ENCODE measurements around the gene IFT52.
A peak's percentile ranks its signal among the peaks of the same experiment; 100 is the strongest.
"Not testable (repeated sequence)": the region's sequence is repeated elsewhere in the genome, so short reads cannot be mapped to it uniquely, and the experiment has no call there.

The IFT52 gene

GRCh38 chr20:43583133-43583864 lies 7.4 kb upstream of the IFT52 start:
- Mint-ChIP-seq H3K27me3 (peaks cover 17% of the 10 kb centered on the region), H3K9me3 (no peaks in the 10 kb centered on the region), H3K4me1 (no peaks in the 10 kb centered on the region), H3K36me3 (no peaks in the 10 kb centered on the region), H3K4me3 (no peak overlapping the region), H3K27ac (peak overlapping the region; percentile 6)
- DNase-seq = no peak
- CTCF ChIA-PET = interaction anchor here (1.5 kb wide), 1 partner anchor 47 kb away, joined by 3 read pairs; no protein-coding TSS in a partner anchor

DNA sequence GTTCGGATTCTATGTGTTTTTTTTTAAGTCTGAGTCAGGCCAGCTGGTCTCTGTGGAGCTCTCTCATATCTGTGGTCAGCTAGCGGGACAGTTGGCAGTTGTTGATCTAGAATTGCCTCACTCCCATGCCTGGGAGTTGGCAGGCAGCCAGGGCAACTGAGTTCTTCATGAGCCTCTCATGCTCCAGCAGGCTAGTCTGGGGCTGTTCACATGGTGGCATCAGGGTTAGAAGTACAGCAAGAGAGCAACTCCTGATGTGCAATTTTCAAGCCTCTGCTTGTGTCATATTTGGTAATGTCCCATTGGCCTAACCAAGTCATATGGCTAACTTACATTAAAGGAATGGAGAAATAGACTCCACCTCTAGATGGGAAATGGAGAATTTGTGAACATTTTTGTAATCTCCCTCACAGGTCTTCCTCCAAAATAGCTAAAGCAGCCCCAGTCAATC lies 6.7 kb upstream of the IFT52 start:
- H3K27ac Mint-ChIP-seq = no peak overlapping the region
- H3K27me3 Mint-ChIP-seq = peaks cover 19% of the 10 kb centered on the region
- CTCF ChIA-PET = no interaction called here
- no peaks in the 10 kb centered on the region for H3K36me3 Mint-ChIP-seq
- H3K4me1 Mint-ChIP-seq = no peaks in the 10 kb centered on the region
- H3K4me3 Mint-ChIP-seq = no peak overlapping the region
- no peaks in the 10 kb centered on the region for H3K9me3 Mint-ChIP-seq
- no peak for DNase-seq

GRCh38 chr20:43584448-43585136 lies 6.1 kb upstream of the IFT52 start:
- Mint-ChIP-seq H3K4me1 (peaks cover 1% of the 10 kb centered on the region), H3K27me3 (peaks cover 15% of the 10 kb centered on the region), H3K27ac (no peak overlapping the region), H3K4me3 (no peak overlapping the region), H3K9me3 (no peaks in the 10 kb centered on the region), H3K36me3 (no peaks in the 10 kb centered on the region)
- CTCF ChIA-PET = no interaction called here
- no peak for DNase-seq

- Mint-ChIP-seq H3K27me3 (peaks cover 10% of the 10 kb centered on the region), H3K4me3 (no peak overlapping the region), H3K4me1 (peaks cover 20% of the 10 kb centered on the region), H3K36me3 (peaks cover 1% of the 10 kb centered on the region), H3K27ac (no peak overlapping the region), H3K9me3 (no peaks in the 10 kb centered on the region)
- no peak for DNase-seq
- CTCF ChIA-PET = no interaction called here
Measured at GRCh38 chr20:43586641-43587040, 4.1 kb upstream of the IFT52 start.

DNA sequence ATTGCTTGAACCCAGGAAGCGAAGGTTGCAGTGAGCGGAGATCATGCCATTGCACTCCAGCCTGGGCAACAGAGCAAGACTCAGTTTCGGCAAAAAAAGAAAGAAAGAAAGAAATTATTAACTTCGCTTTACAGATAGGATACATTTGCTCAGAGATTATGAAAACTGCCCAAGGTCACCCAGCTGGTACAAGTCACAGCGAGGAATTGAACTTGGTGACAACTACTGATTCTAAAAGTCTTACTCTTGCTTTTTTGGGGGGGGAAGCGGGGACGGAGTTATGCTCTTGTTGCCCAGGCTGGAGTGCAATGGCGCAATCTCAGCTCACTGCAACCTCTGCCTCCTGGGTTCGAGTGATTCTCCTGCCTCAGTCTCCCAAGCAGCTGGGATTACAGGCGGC lies 2.2 kb upstream of the IFT52 start:
- CTCF ChIA-PET, H3K4me3 Mint-ChIP-seq: not testable (repeated sequence)

DNA sequence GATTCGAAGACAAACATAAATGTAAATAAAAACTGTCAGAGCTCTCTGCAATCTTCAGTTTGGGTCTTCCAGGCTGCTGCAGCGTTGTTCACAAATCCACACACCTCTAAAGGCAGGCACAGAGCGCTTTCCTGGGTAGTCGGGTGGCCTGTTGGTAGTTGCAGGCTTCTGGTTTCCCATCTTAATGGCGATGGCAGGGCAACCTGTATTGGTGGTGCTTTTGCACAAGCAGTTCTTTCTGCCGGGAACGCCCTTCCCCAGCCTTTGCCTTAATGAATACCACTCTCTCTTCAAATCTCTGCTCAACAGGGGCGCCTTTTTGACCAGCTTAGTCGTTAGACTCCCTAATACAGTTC lies 723 bp upstream of the IFT52 start:
- H3K36me3 Mint-ChIP-seq = peaks cover 5% of the 10 kb centered on the region
- H3K27me3 Mint-ChIP-seq = peaks cover 10% of the 10 kb centered on the region
- no peaks in the 10 kb centered on the region for H3K9me3 Mint-ChIP-seq
- peak overlapping the region; percentile 77 for H3K4me3 Mint-ChIP-seq
- CTCF ChIA-PET = no interaction called here
- H3K4me1 Mint-ChIP-seq = peaks cover 22% of the 10 kb centered on the region
- DNase-seq = peak; percentile 37
- peak overlapping the region; percentile 91 for H3K27ac Mint-ChIP-seq

More for the DNA sequence above, 2.2 kb upstream of the IFT52 start:
- DNase-seq, H3K9me3 Mint-ChIP-seq, H3K27ac Mint-ChIP-seq, H3K36me3 Mint-ChIP-seq, H3K27me3 Mint-ChIP-seq: not testable (repeated sequence)
- H3K4me1 Mint-ChIP-seq = peaks cover 22% of the 10 kb centered on the region

DNA sequence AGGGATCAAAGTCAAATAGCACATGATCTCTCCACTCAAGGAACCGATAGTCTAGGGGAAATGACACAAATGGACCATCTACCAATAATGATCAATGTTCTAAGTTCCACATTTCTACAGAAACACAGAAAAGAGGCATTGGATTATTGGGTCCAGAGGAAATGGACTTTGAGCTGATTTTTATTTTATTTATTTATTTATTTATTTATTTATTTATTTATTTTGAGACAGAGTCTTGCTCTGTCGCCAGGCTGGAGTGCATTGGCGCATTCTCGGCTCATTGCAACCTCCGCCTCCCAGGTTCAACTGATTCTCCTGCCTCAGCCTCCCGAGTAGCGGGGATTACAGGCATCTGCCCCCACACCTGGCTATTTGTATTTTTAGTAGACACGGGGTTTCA lies 11.2 kb downstream of the IFT52 start:
- CTCF ChIA-PET, H3K9me3 Mint-ChIP-seq, H3K4me3 Mint-ChIP-seq, DNase-seq, H3K4me1 Mint-ChIP-seq, H3K27ac Mint-ChIP-seq, H3K27me3 Mint-ChIP-seq: not testable (repeated sequence)
- peaks cover 11% of the 10 kb centered on the region for H3K36me3 Mint-ChIP-seq

DNA sequence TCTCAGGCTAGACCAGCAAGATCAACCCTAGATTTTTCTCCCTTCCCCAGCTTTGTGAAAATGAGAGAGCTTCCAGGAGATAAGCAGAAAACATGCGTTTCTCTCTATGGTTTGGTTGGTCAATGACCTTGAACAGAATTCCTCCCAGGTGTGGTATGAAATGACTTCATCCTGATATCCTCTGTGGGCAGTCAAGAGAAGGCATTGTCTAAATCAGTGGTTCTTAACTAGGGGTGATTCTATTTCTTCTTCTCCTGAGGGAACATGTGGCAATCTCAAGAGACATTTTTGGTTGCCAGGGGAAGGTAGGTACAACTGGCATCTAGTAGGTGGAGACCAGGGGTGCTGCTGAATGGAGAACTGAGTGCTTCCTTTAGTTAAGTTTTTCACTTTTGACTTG lies 12.4 kb downstream of the IFT52 start:
- Mint-ChIP-seq H3K36me3 (peaks cover 9% of the 10 kb centered on the region), H3K9me3 (no peaks in the 10 kb centered on the region), H3K27ac (no peak overlapping the region), H3K4me3 (no peak overlapping the region), H3K4me1 (no peaks in the 10 kb centered on the region), H3K27me3 (no peaks in the 10 kb centered on the region)
- no peak for DNase-seq
- CTCF ChIA-PET = no interaction called here

GRCh38 chr20:43605715-43606114 lies 15.0 kb downstream of the IFT52 start:
- Mint-ChIP-seq H3K27me3 (no peaks in the 10 kb centered on the region), H3K27ac (no peak overlapping the region), H3K4me1 (no peaks in the 10 kb centered on the region), H3K9me3 (no peaks in the 10 kb centered on the region), H3K4me3 (no peak overlapping the region), H3K36me3 (peaks cover 6% of the 10 kb centered on the region)
- CTCF ChIA-PET = no interaction called here
- DNase-seq = no peak

DNA sequence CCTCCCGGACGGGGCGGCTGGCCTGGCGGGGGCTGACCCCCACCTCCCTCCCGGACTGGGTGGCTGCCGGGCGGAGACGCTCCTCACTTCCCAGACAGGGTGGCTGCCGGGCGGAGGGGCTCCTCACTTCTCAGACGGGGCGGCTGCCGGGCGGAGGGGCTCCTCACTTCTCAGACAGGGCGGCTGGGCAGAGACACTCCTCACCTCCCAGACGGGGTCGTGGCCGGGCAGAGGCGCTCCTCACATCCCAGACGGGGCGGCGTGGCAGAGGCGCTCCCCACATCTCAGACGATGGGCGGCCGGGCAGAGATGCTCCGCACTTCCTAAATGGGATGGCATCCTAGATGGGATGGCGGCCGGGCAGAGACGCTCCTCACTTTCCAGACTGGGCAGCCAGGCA lies 16.5 kb downstream of the IFT52 start:
- not testable (repeated sequence) for H3K4me3 Mint-ChIP-seq, H3K27me3 Mint-ChIP-seq

DNA sequence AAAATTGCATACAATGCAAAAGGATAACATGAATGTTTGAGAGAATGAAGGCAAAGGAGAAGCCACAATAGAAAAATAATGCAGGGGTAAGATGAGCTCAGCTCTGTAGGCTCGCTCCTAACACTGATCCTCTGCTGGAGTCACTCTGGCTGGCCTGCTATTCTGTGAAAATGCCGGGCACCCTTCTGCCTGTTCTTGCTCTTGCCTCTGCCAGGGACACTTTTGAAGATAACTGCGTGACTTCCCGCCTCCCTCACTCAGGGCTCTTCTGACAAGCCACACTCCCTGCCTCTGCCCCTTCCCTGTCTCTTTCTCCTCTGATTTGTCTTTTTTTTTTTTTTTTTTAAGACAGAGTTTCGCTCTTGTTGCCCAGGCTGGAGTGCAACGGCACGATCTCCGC lies 40.9 kb downstream of the IFT52 start:
- no peak overlapping the region for H3K4me3 Mint-ChIP-seq
- H3K27ac Mint-ChIP-seq = no peak overlapping the region
- no peaks in the 10 kb centered on the region for H3K36me3 Mint-ChIP-seq
- CTCF ChIA-PET = no interaction called here
- H3K27me3 Mint-ChIP-seq = no peaks in the 10 kb centered on the region
- H3K4me1 Mint-ChIP-seq = no peaks in the 10 kb centered on the region
- H3K9me3 Mint-ChIP-seq = no peaks in the 10 kb centered on the region
- no peak for DNase-seq

More for the DNA sequence above, 16.5 kb downstream of the IFT52 start:
- H3K36me3 Mint-ChIP-seq, H3K9me3 Mint-ChIP-seq, H3K27ac Mint-ChIP-seq, H3K4me1 Mint-ChIP-seq, CTCF ChIA-PET, DNase-seq: not testable (repeated sequence)

DNA sequence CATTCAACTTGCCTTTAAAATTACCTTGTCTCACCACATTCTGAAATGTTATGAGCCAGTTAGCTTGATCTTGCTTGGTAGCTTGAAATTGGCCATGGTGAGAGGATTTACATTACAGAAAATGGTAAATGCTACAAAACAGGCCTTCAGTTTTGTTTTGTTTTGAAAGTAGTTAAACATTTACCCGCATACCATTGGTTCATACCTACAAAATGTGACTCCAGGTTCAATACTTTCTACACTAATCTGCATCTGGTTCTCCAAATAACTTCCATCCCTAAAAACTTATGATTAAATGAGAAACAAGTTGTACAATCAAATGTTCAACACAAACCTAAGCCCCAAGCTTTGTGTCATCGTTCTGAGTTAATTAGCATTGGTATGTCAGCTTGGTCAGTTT lies 45.7 kb downstream of the IFT52 start:
- no peaks in the 10 kb centered on the region for H3K9me3 Mint-ChIP-seq
- no peaks in the 10 kb centered on the region for H3K4me1 Mint-ChIP-seq
- CTCF ChIA-PET = no interaction called here
- H3K27me3 Mint-ChIP-seq = no peaks in the 10 kb centered on the region
- DNase-seq = no peak
- H3K27ac Mint-ChIP-seq = no peak overlapping the region
- H3K36me3 Mint-ChIP-seq = peaks cover 3% of the 10 kb centered on the region
- H3K4me3 Mint-ChIP-seq = no peak overlapping the region

GRCh38 chr20:43642548-43642947 lies 51.8 kb downstream of the IFT52 start:
- H3K36me3 Mint-ChIP-seq = peaks cover 7% of the 10 kb centered on the region
- H3K9me3 Mint-ChIP-seq = no peaks in the 10 kb centered on the region
- no peak overlapping the region for H3K4me3 Mint-ChIP-seq
- no peak overlapping the region for H3K27ac Mint-ChIP-seq
- H3K27me3 Mint-ChIP-seq = no peaks in the 10 kb centered on the region
- H3K4me1 Mint-ChIP-seq = no peaks in the 10 kb centered on the region
- CTCF ChIA-PET = no interaction called here
- no peak for DNase-seq

- H3K36me3 Mint-ChIP-seq = peaks cover 5% of the 10 kb centered on the region
- DNase-seq = no peak
- CTCF ChIA-PET = interaction anchor here (1.7 kb wide), 1 partner anchor 112 kb away, joined by 5 read pairs; no protein-coding TSS in a partner anchor
- no peaks in the 10 kb centered on the region for H3K9me3 Mint-ChIP-seq
- H3K27ac Mint-ChIP-seq = no peak overlapping the region
- peaks cover under 1% of the 10 kb centered on the region for H3K4me1 Mint-ChIP-seq
- H3K4me3 Mint-ChIP-seq = no peak overlapping the region
- H3K27me3 Mint-ChIP-seq = no peaks in the 10 kb centered on the region
Measured at GRCh38 chr20:43650997-43651525, 60.3 kb downstream of the IFT52 start.

- H3K27me3 Mint-ChIP-seq, DNase-seq, H3K4me3 Mint-ChIP-seq, H3K4me1 Mint-ChIP-seq, H3K36me3 Mint-ChIP-seq, H3K27ac Mint-ChIP-seq, H3K9me3 Mint-ChIP-seq: not testable (repeated sequence)
- CTCF ChIA-PET = interaction anchor here (1.7 kb wide), 1 partner anchor 113 kb away, joined by 5 read pairs; no protein-coding TSS in a partner anchor
Measured at GRCh38 chr20:43651650-43652184, 61.0 kb downstream of the IFT52 start.

Data from activated naive CD4-positive, alpha-beta T cell treated with anti-CD3 and anti-CD28 coated beads, Interleukin-2, amount 10 ng/mL, durations not matched to agents 7 days and 5 days (primary cell).